B cell (primary cell): ENCODE measurements around the gene ARRB1. TPM values are rescaled to one million over a fixed set of nuclear protein-coding genes. Genes with fewer than 3 reads are reported as not detected.

Experiments
- ATAC-seq: fragments of 200-7000 bp; cut with Tn5 transposase; one replicate; pipeline ENCODE4 v1.10.0; 2021; ENCODE audit warnings: low read depth, mild to moderate bottlenecking, moderate number of reproducible peaks, moderate library complexity
- CTCF ChIA-PET: fragments of 350-600 bp; sonication (Branson Sonifier 250); formaldehyde crosslinking; loops from one replicate; lab custom pipeline; 2021; ENCODE audit warnings: antibody characterized with exemption, inconsistent platforms; lab: Charles Lee
- POLR2A ChIA-PET: fragments of 350-600 bp; sonication (Branson Sonifier 250); formaldehyde crosslinking; loops from one replicate; lab custom pipeline; 2021; ENCODE audit warnings: antibody characterized with exemption; lab: Charles Lee
- DNase-seq: peaks from one replicate; pipeline ENCODE4 v3.0.0; 2013
- H2AFZ ChIP-seq: 2 replicates; pipeline ENCODE4 v1.6.1; 2012; ENCODE audit warnings: mild to moderate bottlenecking, low read depth, low read length; ENCODE audit not compliant: insufficient read depth, poor library complexity, severe bottlenecking
- H3K27ac ChIP-seq, 2 donors: 1 replicate in 1 of 2; 2 replicates in 1 of 2; pipeline ENCODE4 v1.5.1; 2012 to 2013; ENCODE audit warnings: low read length in 2 of 2, mild to moderate bottlenecking in 2 of 2, moderate library complexity in 1 of 2
- H3K27me3 ChIP-seq, 4 experiments: fragments of 200-600 bp in 1 of 4; sonication (generic) in 1 of 4; replicated peaks in 1 of 4; 1 replicate in 2 of 4; 2 replicates in 2 of 4; pipeline versions ENCODE4 v1.6.1 to v1.7.0; 2013 to 2016; ENCODE audit warnings: low read length in 3 of 4, mild to moderate bottlenecking in 2 of 4, mixed read lengths in 1 of 4, moderate library complexity in 1 of 4; ENCODE audit not compliant: insufficient read depth in 4 of 4, control insufficient read depth in 3 of 4; ENCODE audit errors: control extremely low read depth in 1 of 4
- H3K36me3 ChIP-seq, 2 experiments: replicated peaks in 1 of 2; 1 replicate in 1 of 2; 2 replicates in 1 of 2; pipeline versions ENCODE4 v1.6.1 to v1.7.1; 2013; ENCODE audit warnings: low read length in 1 of 2; ENCODE audit not compliant: insufficient read depth in 2 of 2, control insufficient read depth in 1 of 2; ENCODE audit errors: control extremely low read depth in 1 of 2, extremely low read depth in 1 of 2
- H3K4me1 ChIP-seq, 2 donors: fragments of 200-600 bp in 1 of 2; sonication (generic) in 1 of 2; 1 replicate in 1 of 2; 2 replicates in 1 of 2; pipeline versions ENCODE4 v1.5.1 to v1.6.1; 2013 to 2017; ENCODE audit warnings: low read length in 2 of 2; ENCODE audit not compliant: control insufficient read depth in 2 of 2, insufficient read depth in 2 of 2
- H3K4me2 ChIP-seq: replicated peaks from 2 replicates; pipeline ENCODE3; 2012; ENCODE audit warnings: mild to moderate bottlenecking, low read depth, low read length; ENCODE audit not compliant: poor library complexity, severe bottlenecking
- H3K4me3 ChIP-seq, 5 experiments: fragments of 200-600 bp in 1 of 5; sonication (generic) in 1 of 5; 1 replicate in 3 of 5; 2 replicates in 2 of 5; pipeline versions ENCODE4 v1.5.1 to v1.7.0; 2011 to 2016; ENCODE audit warnings: low read length in 4 of 5, mild to moderate bottlenecking in 4 of 5, low read depth in 2 of 5, control low read depth in 1 of 5, moderate library complexity in 1 of 5; ENCODE audit not compliant: insufficient read depth in 1 of 5; ENCODE audit errors: control extremely low read depth in 1 of 5, extremely low read depth in 1 of 5
- H3K79me2 ChIP-seq: fragments of 200-600 bp; sonication (generic); one replicate; pipeline ENCODE4 v1.6.0; 2016; ENCODE audit warnings: low read length; ENCODE audit not compliant: control insufficient read depth, insufficient read depth
- H3K9ac ChIP-seq: fragments of 200-600 bp; sonication (generic); 2 replicates; pipeline ENCODE4 v1.6.1; 2017; ENCODE audit warnings: mild to moderate bottlenecking, low read length, moderate library complexity
- H3K9me3 ChIP-seq, 3 donors: one replicate each; pipeline versions ENCODE4 v1.6.1 to v1.7.1; 2013; ENCODE audit warnings: low read length in 2 of 3; ENCODE audit not compliant: control insufficient read depth in 2 of 3, insufficient read depth in 1 of 3; ENCODE audit errors: control extremely low read depth in 1 of 3
- H4K20me1 ChIP-seq: 2 replicates; pipeline ENCODE4 v1.6.0; 2012; ENCODE audit warnings: mild to moderate bottlenecking, low read length; ENCODE audit not compliant: insufficient read depth, control insufficient read depth, poor library complexity, severe bottlenecking
- H3K27ac Mint-ChIP-seq: one replicate; pipeline ENCODE4 v1.8.0; 2021; ENCODE audit warnings: mixed read lengths
- H3K27me3 Mint-ChIP-seq: one replicate; pipeline ENCODE4 v1.8.0; 2021; ENCODE audit warnings: mixed read lengths
- H3K4me1 Mint-ChIP-seq: one replicate; pipeline ENCODE4 v1.8.0; 2021; ENCODE audit warnings: mixed read lengths
- H3K4me3 Mint-ChIP-seq: one replicate; pipeline ENCODE4 v1.8.0; 2021; ENCODE audit warnings: mixed read lengths
- H3K9me3 Mint-ChIP-seq: one replicate; pipeline ENCODE4 v1.8.0; 2022; ENCODE audit warnings: mixed read lengths; ENCODE audit not compliant: insufficient read depth
- CTCF ChIP-seq: fragments of 200-600 bp; IDR thresholded peaks from one replicate; pipeline ENCODE4 v1.8.0; 2022; ENCODE audit warnings: antibody characterized with exemption, mild to moderate bottlenecking
- EZH2 ChIP-seq: IDR thresholded peaks from 2 replicates; pipeline ENCODE4 v1.6.1; 2012; ENCODE audit warnings: borderline replicate concordance, low read depth, mild to moderate bottlenecking, moderate library complexity, low read length; ENCODE audit not compliant: insufficient read depth, poor library complexity, severe bottlenecking
- whole genome bisulfite sequencing: methylation state at CpG from one replicate; pipeline ENCODE4 v1.1.5; 2013; ENCODE audit warnings: missing lambda C conversion rate; ENCODE audit not compliant: insufficient coverage; 5-methylcytosine and 5-hydroxymethylcytosine counted together
- intact Hi-C: fragments of 100-400 bp; cut with micrococcal nuclease; formaldehyde crosslinking; loops from one replicate; pipeline ENCODE4 v1.10.0; 2022
- polyA plus RNA-seq: library from polyadenylated mRNA; depleted of rRNA; stranded (reverse); fragments of >200 nt; gene quantifications from 2 replicates; pipeline ENCODE4 v1.2.3, GENCODE V29; 2012
- total RNA-seq, 2 donors: library from RNA; stranded (reverse); fragments of 120-200 nt in 1 of 2; gene quantifications; 1 replicate in 1 of 2; 2 replicates in 1 of 2; pipeline versions ENCODE4 v1.2.3 to v1.2.4, GENCODE V29; 2013 to 2022

The ARRB1 gene
- total and polyA plus RNA-seq, 2 donors (not counting 1 experiment from before 2014, with no cell fraction given): 1.0 to 1.9 TPM

- H3K4me3 Mint-ChIP-seq: peak overlapping the region; percentile 81
- peak; percentile 38 for TF ChIP-seq CTCF
- no peak for TF ChIP-seq EZH2
- H3K27ac Mint-ChIP-seq: peak overlapping the region; percentile 61
- Histone ChIP-seq H3K4me2 (peak overlapping the region; percentile 93), H3K4me3 (peak overlapping the region in 3 of 5 experiments; percentile 46 to 60 (median 52)), H3K27me3 (peaks cover 0 to 50% (median 26%) of the 10 kb centered on the region in 4 experiments), H2AFZ (peak overlapping the region; percentile 70), H3K36me3 (no peaks in the 10 kb centered on the region), H3K4me1 (peaks cover 12 to 15% of the 10 kb centered on the region in 2 donors), H3K9me3 (no peaks in the 10 kb centered on the region), H3K79me2 (no peaks in the 10 kb centered on the region), H4K20me1 (no peaks in the 10 kb centered on the region), H3K9ac (peak overlapping the region; percentile 60), H3K27ac (no peak overlapping the region)
- intact Hi-C loops: loop anchor here (1.0 to 2.0 kb wide), 2 partner anchors 102 to 313 kb away; no protein-coding TSS in a partner anchor
- no peak for ATAC-seq
- no peaks in the 10 kb centered on the region for H3K9me3 Mint-ChIP-seq
- no peak for DNase-seq
- ChIA-PET POLR2A (interaction anchor here (0.9 kb wide), 1 partner anchor 21 kb away, joined by 3 read pairs; no protein-coding TSS in a partner anchor), CTCF (interaction anchor here (0.6 to 4.9 kb wide), 19 partner anchors 11 to 1599 kb away, joined by 3 to 60 read pairs (median 4); no protein-coding TSS in a partner anchor)
- H3K27me3 Mint-ChIP-seq: peaks cover 62% of the 10 kb centered on the region
- H3K4me1 Mint-ChIP-seq: peaks cover 7% of the 10 kb centered on the region
- WGBS: 10% methylated on average over 72 of the region's 72 CpGs
Measured at GRCh38 chr11:75241906-75242644, 109.4 kb downstream of the ARRB1 start.
